Vagina (tissue), 2 donors: Measurements from ENCODE around the gene IGFN1.

Experiments used
- CTCF ChIP-seq, 3 experiments: fragments of 450-650 bp in 2 of 3; fragments of 200-600 bp in 1 of 3; sonication (generic) in 1 of 3; IDR thresholded peaks; one replicate each; pipeline ENCODE4 v1.5.1; 2017 to 2019; ENCODE audit warnings: antibody characterized with exemption in 3 of 3, mild to moderate bottlenecking in 2 of 3, moderate library complexity in 2 of 3
- POLR2A ChIP-seq, 2 donors: fragments of 450-650 bp; IDR thresholded peaks; one replicate each; pipeline ENCODE4 v1.6.1; 2017; ENCODE audit warnings: antibody characterized with exemption in 2 of 2, mild to moderate bottlenecking in 2 of 2, moderate library complexity in 2 of 2

DNA sequence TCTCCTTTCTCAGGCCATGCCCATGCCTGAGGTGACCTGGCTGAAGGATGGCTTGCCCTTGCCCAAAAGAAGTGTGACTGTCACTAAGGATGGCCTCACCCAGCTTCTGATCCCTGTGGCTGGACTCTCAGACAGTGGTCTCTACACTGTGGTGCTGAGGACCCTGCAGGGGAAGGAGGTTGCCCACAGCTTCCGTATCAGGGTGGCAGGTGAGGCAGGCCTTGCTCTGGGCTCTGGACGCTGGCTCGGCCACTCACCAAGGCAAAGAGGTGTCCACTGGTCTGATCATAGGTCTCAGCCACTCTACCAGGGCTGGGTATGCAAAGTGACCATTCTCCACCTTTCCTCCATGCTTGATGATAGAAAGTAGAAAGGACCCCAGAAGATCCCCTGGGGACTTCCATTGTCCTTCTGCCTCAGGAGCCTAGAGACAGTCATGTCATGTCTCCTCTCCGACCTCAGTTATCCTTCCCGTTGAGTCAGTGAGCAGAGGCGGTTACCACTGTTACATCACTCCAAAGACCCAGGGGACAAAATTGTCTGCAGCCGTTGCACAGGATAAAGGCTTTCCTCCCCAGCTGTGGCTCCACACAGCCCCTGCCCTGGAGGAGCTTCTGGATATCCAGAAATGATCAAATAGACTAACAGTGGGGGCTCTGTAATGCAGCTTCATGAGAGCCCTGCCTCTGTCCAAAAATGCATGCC, 34.2 kb downstream of the IGFN1 start:
- TF ChIP-seq CTCF (IDR thresholded peaks at IDR 0.05): no peak
- no peak for TF ChIP-seq POLR2A (IDR thresholded peaks at IDR 0.05)
